UCSD-AML1 (cell line): Measurements from ENCODE around the gene CDKN2B-AS1.

Experiments
- DNase-seq: peaks from one replicate; lab custom pipeline; 2025; ENCODE audit not compliant: unreplicated experiment; lab: John Stamatoyannopoulos, UW

The CDKN2B-AS1 gene

DNA sequence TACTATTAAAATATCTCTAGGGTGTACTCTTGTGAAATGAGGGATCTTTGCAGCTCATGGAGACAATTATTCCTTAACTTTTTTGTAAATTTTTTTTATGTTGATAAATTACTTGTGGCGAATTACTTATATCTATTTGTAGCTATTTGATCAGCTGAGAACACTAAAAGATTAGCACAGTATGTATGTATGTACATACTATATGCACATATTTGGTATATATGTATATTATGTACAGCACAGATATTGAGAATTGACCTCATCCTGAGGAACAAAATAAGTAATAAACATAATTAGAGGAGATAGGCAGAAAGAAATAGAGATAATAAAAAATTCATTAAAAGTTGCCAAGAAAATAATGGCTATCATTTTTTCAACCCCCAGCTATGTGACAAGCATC, 12.2 kb upstream of the CDKN2B-AS1 start:
- DNase-seq, result no peak

DNA sequence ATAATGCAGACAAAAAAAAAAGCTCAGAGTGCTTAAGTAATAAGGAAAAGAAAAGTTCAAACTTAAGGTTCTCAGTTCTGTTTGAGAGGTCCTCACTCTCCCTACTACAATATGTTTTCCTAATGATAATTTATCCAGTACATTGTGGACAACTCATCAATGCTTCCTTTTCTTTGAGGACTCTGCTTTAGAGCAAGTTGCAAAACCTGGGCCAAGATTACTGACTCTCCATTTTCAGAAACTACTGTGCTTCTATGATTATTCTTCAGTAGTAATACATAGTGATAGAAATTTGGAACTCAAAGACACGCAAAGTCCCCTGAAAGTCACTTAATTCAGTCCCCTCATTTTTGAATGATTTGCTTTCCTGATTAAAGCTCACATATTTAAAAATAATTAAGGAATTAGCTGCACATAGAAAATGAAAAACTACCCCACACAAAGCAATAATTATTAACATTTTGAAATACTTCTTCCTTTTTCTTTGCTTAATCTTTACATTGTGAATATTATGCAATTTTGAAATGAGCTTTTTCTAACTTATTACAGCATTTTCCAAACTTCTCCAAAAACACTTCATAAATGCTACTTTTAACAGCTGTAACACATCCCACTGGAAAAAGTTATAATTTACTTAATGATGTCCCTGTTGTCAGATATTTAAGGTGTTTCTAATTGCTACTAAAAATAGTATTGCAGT, 11.6 kb upstream of the CDKN2B-AS1 start:
- DNase-seq, result no peak

DNA sequence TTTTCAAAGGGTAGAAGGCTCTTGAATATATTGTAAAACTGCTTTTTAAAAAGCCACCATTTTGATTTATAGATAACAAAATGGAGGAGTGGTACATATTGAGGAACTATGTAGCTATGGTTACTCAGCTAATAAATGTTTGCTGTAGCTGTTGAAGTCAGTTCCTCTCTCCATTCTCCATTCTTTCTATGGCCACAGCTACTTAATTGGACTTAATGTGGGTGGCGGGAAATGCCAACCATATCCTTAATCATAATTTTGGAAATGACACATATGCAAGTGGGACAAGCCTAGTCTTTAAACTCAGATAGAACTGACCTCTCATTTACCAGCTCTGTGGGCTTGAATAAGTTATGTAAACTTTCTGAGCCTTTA, 11.0 kb upstream of the CDKN2B-AS1 start:
- DNase-seq, result no peak

- DNase-seq, result no peak
Measured at GRCh38 chr9:21984101-21984500, 10.5 kb upstream of the CDKN2B-AS1 start.

- no peak for DNase-seq
Measured at GRCh38 chr9:21985964-21986667, 8.5 kb upstream of the CDKN2B-AS1 start.

- no peak for DNase-seq
Measured at GRCh38 chr9:21988056-21988990, 6.3 kb upstream of the CDKN2B-AS1 start.

- DNase-seq, result no peak
Measured at GRCh38 chr9:21989440-21990189, 5.0 kb upstream of the CDKN2B-AS1 start.

DNA sequence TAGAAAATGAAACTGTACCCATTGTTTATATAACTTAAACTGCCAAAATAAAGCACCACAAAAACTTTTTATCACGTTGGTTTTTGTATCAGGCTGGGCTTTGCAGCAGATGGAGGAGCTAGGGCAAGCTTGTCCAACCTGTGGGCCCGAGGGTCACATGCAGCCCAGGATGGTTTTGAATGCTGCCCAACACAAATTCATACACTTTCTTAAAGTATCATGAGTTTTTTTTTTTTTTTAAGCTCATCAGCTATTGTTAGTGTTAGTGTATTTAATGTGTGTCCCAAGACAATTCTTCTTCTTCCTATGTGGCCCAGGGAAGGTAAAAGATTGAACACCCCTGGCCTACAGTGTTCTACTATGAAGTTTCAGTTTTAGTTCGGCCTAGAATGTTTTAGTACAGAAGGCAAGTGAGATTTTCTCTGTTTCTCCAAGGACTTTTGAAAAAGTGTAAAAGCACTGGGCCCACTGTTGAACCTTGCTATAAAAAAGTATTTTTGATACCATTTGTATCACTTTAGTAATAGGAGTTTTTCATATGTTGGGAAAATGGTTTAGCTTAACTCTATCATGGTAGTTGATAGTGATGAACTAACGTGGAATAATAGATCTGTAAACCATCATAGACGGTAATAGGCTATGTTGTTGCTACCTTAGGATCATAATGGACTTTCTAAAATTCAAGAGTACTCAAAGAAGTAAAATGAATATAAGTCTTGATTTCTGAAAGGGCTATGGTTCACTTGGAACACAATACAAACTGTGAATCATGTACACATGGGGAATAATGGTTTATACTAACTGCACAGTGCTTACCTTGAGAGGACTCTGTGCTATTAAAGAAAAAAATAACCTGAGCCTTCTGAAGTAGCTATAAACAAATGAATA, 3.3 kb upstream of the CDKN2B-AS1 start:
- no peak for DNase-seq

DNA sequence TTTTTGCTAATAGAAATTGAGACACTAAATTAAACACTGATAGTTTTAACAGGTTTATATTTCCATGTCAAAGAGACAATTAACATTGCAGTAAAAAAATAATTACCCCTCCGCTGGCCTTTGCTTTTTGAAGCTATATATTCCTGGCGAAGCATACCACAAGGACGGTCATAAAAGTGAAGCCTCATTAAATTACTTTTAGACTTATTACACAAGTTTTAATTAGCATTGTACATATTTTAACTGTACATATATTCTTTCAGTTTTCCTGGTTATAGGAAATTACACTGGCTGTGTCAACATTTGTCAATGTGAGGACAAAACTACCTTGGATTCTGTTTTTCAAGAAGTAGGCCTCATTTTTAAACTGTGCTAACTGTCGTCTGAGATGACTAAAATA, 1.6 kb upstream of the CDKN2B-AS1 start:
- DNase-seq, result no peak

GRCh38 chr9:21993893-21994555, 567 bp upstream of the CDKN2B-AS1 start, which contains the start of gene CDKN2A:
CDKN2A (minus strand) TSS chr9:21994392.
- peak; percentile 54 for DNase-seq

DNA sequence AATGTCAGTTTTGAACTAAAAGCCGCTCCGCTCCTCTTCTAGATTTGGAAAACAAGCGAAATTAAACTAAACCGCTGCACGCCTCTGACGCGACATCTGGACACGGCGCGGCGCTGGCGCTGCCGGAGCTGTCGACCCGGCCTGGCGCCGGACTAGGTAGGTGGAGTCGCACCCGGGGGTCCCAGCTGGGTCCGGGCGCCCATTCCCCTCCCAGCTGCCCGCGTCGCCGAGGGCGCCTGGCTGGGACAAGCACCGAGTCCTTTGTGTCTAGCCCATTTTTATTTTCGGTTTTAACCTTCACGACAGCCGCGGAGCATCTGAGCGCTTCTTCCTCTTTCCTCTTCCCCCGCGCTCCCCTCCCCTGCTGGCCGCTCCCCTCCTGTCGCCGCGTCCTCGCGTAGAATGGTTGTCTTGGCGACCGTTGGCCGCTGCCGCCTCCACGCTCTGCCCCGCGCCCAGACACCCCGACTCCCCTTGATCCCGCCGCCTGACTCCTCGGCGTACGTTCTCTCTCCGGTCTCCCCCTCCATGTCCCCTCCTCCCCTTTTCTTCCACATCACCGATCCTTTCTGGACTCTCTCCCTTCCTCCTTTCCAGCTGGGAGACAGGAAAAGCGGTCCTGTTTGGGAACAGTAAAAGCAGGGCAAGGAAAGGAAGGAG, 545 bp downstream of the CDKN2B-AS1 start:
- DNase-seq, result peak; percentile 56

GRCh38 chr9:21995666-21996398, 1.2 kb downstream of the CDKN2B-AS1 start:
- peak; percentile 12 for DNase-seq

DNA sequence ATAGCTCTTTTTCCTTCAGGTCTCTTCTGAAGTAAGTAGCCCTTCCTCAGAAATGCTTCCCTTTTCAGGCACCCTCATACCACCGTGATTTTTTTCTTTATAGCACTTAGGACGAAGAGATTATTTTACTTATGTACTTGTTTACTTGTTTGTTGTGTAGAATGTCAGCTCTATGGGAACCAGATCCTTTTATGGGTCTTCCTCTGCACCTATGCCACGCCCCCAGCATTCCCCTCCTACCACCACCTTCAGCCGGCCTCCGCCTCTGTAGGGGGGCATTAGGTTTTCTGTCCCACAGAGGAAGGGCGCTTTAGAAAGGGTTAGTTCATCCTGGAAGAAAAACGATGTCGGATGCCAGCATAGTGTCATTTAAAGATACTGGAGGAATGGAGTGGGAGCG, 1.8 kb downstream of the CDKN2B-AS1 start:
- no peak for DNase-seq

DNA sequence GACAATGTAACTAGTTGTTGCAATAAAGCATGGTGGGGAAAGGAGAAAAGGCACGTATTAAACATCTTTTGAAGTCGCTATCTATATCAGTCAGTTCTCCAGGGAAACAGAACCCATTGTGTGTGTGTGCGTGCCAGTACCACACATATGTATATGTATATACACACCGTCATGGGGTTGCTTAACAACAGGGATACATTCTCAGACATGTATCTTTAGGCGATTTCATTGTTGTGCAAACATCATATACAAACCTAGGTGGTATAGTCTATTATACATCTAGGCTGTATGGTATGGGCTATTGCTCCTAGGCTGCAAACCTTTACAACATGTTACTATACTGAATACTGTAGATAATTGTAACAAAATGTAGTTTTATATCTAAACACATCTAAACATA, 2.3 kb downstream of the CDKN2B-AS1 start:
- no peak for DNase-seq

DNA sequence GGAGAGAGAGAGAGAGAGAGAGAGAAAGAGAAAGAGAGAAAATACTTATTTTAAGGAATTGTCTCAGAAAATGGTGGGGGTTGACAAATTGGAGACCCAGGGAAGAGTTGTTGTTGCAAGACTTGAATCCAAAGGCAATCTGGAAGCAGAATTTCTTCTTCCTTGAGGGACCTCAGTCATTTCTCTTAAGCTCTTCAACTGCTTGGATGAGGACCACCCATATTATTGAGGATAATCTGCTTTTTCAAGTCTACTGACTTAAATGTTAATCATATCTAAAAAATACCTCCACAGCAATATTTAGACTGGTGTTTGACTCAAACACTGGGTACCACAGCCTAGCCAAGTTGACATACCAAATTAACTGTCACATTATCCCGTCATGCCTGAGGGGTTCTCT, 2.9 kb downstream of the CDKN2B-AS1 start:
- DNase-seq, result no peak

DNA sequence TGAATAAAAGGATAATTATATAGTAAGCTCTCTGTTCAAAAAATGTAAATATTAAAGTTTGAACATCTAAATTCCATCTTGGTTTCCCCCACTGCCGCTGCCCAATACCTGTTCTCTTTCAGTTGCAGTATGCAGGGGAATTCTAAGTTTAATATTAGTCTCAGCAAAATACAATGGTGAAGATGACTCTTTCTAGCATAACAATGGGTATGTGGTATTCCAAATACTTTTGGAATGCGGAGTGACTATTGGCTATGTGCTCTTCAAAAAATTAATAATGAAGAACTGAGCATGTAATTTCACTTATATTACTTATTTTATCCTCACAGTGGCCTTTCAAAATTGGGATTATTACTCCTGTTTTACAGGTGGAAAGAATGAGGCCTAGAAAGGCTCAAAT, 3.4 kb downstream of the CDKN2B-AS1 start:
- no peak for DNase-seq

DNA sequence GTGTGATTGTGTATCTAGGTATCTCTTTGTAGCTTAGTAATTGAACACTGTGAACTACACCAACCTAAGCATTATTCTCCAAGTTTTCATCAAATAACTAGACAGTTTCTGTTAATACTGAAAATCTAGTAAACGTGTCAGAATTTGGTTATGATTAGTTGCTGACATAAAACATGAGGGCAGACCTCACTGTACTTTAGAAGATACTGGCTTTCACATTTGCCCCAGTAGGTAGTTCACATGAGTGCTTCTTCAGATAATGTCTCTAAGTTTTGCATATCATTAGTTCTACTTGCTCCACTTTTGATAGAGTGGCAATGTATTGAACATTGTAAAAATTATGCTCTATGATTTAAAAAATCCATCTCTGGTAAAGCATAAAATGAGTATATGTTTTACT, 7.4 kb downstream of the CDKN2B-AS1 start:
- DNase-seq, result no peak

- no peak for DNase-seq
Measured at GRCh38 chr9:22005021-22005701, 10.6 kb downstream of the CDKN2B-AS1 start.
